SU-DHL-6 (cell line): ENCODE results near the gene MFNG.

Source experiments
- CTCF ChIP-seq: fragments of 200-600 bp; sonication (generic); IDR thresholded peaks from one replicate; pipeline ENCODE4 v1.5.1; 2017; ENCODE audit warnings: antibody characterized with exemption, mild to moderate bottlenecking, low read length, moderate library complexity; ENCODE audit not compliant: insufficient read depth, poor library complexity, severe bottlenecking
- EZH2phosphoT487 ChIP-seq: fragments of 200-600 bp; sonication (generic), shearing (Covaris generic); conservative IDR thresholded peaks from 2 replicates; pipeline ENCODE4 v1.6.1; 2018; ENCODE audit warnings: mild to moderate bottlenecking, antibody characterized with exemption, low read length, moderate library complexity, mixed read lengths

GRCh38 chr22:37503183-37503683, 17.0 kb upstream of the MFNG start:
- TF ChIP-seq CTCF (no peak), EZH2phosphoT487 (no peak)
